GM18508 (cell line): ENCODE measurements around the gene NSD2.
"Not testable (repeated sequence)": the region's sequence is repeated elsewhere in the genome, so short reads cannot be mapped to it uniquely, and the experiment has no call there.

Experiments used
- ATAC-seq: cut with Tn5 transposase; IDR thresholded peaks from one replicate; pipeline ENCODE4 v1.9.1; 2021; ENCODE audit warnings: moderate number of reproducible peaks; ENCODE audit not compliant: insufficient read depth, unreplicated experiment

Gene NSD2

DNA sequence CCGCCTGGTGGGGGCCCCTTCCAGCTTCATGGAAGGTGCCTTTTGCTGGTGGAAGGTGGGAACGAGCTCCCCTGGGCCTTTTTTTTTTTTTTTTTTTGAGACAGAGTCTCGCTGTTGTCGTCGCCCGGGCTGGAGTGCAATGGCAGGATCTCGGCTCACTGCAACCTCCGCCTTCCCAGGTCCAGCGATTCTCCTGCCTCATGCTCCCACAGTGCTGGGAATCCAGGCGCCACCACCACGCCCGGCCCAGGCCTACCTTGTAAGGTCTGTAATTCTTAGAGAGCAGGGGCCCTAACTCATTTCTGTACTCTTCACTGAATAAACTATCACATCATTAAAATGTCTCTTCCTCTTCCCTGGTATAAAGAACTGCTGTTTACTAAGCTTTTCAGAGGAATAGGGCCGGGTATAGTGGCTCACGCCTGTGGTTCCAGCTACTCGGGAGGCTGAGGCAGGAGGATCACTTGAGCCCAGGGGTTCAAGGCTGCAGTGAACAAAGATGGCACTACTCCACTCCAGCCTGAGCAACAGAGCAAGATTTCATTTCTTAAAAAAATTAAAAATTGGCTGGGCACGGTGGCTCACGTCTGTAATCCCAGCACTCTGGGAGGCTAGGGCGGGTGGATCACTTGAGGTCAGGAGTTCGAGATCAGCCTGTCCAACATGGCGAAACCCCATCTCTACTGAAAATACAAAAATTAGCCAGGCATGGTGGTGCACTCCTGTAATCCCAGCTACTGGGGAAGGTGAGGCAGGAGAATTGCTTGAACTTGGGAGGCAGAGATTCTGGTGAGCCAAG, 122.7 kb downstream of the NSD2 start:
- ATAC-seq, result not testable (repeated sequence)

- ATAC-seq, result no peak
These were observed 123.7 kb downstream of the NSD2 start for GRCh38 chr4:1994938-1995337.

- ATAC-seq, result no peak
These were observed 125.8 kb downstream of the NSD2 start for GRCh38 chr4:1996866-1997611.

DNA sequence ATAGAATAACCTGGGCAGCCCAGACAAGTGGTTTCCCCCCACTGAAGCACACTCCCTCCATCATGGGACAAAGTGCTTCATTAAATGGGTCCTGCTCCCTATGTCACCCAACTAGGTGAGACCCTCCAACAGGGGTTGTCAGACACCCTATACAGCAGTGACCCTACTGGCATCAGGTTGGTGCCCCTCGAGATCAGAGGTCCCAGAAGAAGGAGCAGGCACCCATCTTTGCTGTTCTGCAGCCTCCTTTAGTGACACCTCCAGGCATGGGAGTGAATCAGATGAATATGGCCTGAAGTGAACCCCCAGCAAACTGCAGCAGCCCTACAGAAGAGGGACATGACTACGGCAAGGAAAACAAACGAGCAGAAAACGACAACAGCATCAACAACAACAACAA, 126.5 kb downstream of the NSD2 start:
- no peak for ATAC-seq

DNA sequence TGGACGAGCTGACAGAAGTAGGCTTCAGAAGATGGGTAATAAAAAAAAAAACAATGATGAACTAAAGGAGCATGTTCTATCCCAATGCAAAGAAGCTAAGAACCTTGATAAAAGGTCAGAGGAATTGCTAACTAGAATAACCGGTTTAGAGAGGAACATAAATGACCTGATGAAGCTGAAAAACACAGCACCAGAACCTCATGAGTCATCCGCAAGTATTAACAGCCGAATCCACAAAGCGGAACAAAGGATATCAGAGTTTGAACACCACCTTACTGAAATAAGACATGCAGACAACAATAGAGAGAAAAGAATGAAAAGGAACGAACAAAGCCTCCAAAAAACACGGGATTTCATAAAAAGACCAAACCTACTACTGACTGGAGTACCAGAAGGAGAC, 127.1 kb downstream of the NSD2 start:
- no peak for ATAC-seq

- ATAC-seq, result not testable (repeated sequence)
These were observed 128.1 kb downstream of the NSD2 start for GRCh38 chr4:1999308-1999707.

- ATAC-seq, result not testable (repeated sequence)
These were observed 132.2 kb downstream of the NSD2 start for GRCh38 chr4:2003361-2003760.

GRCh38 chr4:2006367-2006766, 135.2 kb downstream of the NSD2 start:
- ATAC-seq, result no peak

- no peak for ATAC-seq
These were observed 135.9 kb downstream of the NSD2 start for GRCh38 chr4:2006956-2007653.

GRCh38 chr4:2007804-2008670, 136.8 kb downstream of the NSD2 start:
- no peak for ATAC-seq

DNA sequence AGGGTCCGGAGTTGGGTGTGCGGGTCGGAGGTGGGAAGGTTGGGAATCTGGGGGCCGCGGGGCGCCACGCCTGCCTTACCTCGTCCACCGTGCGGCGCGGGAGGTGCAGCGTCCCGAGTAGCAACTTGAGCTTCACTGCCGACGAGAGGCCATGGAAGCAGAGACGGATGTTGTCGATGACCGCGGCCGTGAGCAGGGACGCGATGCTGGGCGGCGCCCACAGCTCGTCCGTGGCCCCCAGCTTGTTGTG, 137.4 kb downstream of the NSD2 start:
- ATAC-seq, result no peak

- ATAC-seq, result peak; percentile 69
These were observed 137.9 kb downstream of the NSD2 start, which contains the start of gene NELFA for GRCh38 chr4:2008921-2009650. Gene NELFA (minus strand): TSS chr4:2008974. CDS start chr4:2008959, 15 bp downstream.

GRCh38 chr4:2009651-2010233, 138.5 kb downstream of the NSD2 start:
- ATAC-seq, result no peak

- ATAC-seq, result no peak
These were observed 140.4 kb downstream of the NSD2 start for GRCh38 chr4:2011583-2011982.

- no peak for ATAC-seq
These were observed 143.8 kb downstream of the NSD2 start for GRCh38 chr4:2015008-2015407.

DNA sequence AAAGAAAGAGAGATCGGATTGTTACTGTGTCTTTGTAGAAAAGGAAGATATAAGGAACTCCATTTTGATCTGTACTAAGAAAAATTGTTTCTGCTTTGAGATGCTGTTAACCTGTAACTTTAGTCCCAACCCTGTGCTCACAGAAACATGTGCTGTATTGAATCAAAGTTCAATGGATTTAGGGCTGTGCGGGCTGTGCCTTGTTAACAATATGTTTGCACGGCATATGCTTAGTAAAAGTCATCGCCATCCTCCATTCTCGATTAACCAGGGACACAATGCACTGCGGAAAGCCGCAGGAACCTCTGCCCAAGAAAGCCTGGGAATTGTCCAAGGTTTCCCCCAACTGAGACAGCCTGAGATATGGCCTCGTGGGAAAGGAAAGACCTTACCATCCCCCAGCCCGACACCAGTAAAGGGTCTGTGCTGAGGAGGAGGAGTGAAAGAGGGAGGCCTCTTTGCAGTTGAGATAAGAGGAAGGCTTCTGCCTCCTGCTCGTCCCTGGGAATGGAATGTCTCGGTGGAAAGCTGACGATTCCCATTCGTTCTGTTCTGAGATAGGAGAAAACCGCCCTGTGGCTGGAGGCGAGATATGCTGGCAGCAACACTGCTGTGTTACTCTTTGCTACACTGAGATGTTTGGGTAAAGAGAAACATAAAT, 150.3 kb downstream of the NSD2 start:
- not testable (repeated sequence) for ATAC-seq

DNA sequence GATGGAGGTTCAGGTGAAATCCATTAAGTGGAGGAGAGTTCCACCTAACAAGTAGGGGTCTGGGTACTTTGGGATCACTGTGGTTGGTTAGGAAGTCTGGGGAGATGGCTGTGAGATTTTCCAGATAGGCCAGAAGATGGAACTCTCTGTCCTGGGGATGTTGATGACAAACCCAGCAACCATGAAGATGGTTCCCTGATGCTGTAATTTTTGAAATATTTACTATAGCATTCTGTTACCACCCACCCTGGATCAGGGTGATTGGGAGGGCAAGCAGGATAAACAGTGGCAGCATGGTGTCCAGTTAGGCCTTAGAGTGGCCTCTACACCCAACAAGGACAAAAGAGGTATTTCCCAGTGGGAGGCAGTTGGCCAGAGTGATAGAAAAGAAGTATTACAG, 153.5 kb downstream of the NSD2 start:
- no peak for ATAC-seq

DNA sequence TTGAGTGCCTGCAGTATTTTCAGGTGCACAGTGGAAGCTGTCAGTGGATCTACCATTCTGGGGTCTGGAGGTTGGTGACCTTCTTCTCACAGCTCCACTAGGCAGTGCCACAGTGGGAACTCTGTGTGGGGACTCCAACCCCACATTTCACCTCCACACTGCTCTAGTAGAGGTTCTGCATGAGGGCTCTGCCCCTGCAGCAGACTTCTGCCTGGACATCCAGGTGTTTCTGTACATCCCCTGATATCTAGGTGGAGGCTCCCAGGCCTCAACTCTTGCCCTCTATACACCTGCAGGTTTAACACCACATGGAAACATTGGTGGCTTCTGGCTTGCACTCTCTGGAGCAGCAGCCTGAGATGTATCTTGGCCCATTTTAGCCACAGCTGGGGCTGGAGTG, 154.6 kb downstream of the NSD2 start:
- ATAC-seq, result no peak

GRCh38 chr4:2027120-2027519, 155.9 kb downstream of the NSD2 start:
- ATAC-seq, result not testable (repeated sequence)
